Hepatocyte (in vitro differentiated cells): Measurements from ENCODE around the gene NUP210L. TPM values are rescaled to one million over a fixed set of nuclear protein-coding genes. Genes with fewer than 3 reads are reported as not detected.
A peak's percentile ranks its signal among the peaks of the same experiment; 100 is the strongest.

Experiments used
- DNase-seq: peaks from one replicate; pipeline ENCODE4 v3.0.0-alpha.2; 2016; ENCODE audit warnings: low spot score
- H2AFZ ChIP-seq: fragments of 200-600 bp; sonication (generic); 2 replicates; pipeline ENCODE4 v1.6.0; 2016; ENCODE audit warnings: antibody characterized with exemption, mild to moderate bottlenecking
- H3K27ac ChIP-seq: fragments of 200-600 bp; sonication (generic); 2 replicates; pipeline ENCODE4 v1.5.1; 2016; ENCODE audit warnings: mild to moderate bottlenecking
- H3K27me3 ChIP-seq: fragments of 200-600 bp; sonication (generic); 2 replicates; pipeline ENCODE4 v1.6.1; 2016
- H3K36me3 ChIP-seq: fragments of 200-600 bp; sonication (generic); replicated peaks from 2 replicates; pipeline ENCODE4 v1.5.1; 2016; ENCODE audit warnings: low read depth; ENCODE audit not compliant: insufficient read depth
- H3K4me1 ChIP-seq: fragments of 200-600 bp; sonication (generic); 2 replicates; pipeline ENCODE4 v1.5.1; 2016; ENCODE audit warnings: mild to moderate bottlenecking, moderate library complexity; ENCODE audit not compliant: insufficient read depth
- H3K4me2 ChIP-seq: fragments of 200-600 bp; sonication (generic); 2 replicates; pipeline ENCODE4 v1.6.0; 2016
- H3K4me3 ChIP-seq: fragments of 200-600 bp; sonication (generic); 2 replicates; pipeline ENCODE4 v1.5.1; 2016; ENCODE audit warnings: mild to moderate bottlenecking
- H3K79me2 ChIP-seq: fragments of 200-600 bp; sonication (generic); 2 replicates; pipeline ENCODE4 v1.6.0; 2017; ENCODE audit warnings: mild to moderate bottlenecking
- H3K9me2 ChIP-seq: fragments of 200-600 bp; sonication (generic); replicated peaks from 2 replicates; pipeline ENCODE4 v1.6.0; 2017; ENCODE audit warnings: mild to moderate bottlenecking; ENCODE audit not compliant: insufficient read depth
- H3K9me3 ChIP-seq: fragments of 200-600 bp; sonication (generic); 2 replicates; pipeline ENCODE4 v1.5.1; 2016; ENCODE audit warnings: low read depth, mild to moderate bottlenecking
- H4K20me1 ChIP-seq: fragments of 200-600 bp; sonication (generic); 2 replicates; pipeline ENCODE4 v1.6.0; 2016; ENCODE audit warnings: mild to moderate bottlenecking; ENCODE audit not compliant: insufficient read depth, poor library complexity, severe bottlenecking
- CTCF ChIP-seq: fragments of 200-600 bp; sonication (generic); IDR thresholded peaks from 2 replicates; pipeline ENCODE4 v1.5.1; 2016; ENCODE audit warnings: antibody characterized with exemption, mild to moderate bottlenecking; ENCODE audit not compliant: poor library complexity
- EZH2 ChIP-seq: fragments of 200-600 bp; sonication (generic); IDR thresholded peaks from 2 replicates; pipeline ENCODE4 v1.6.1; 2016; ENCODE audit warnings: antibody characterized with exemption, mild to moderate bottlenecking, borderline replicate concordance
- EZH2phosphoT487 ChIP-seq: fragments of 200-600 bp; sonication (generic); IDR thresholded peaks from one replicate; pipeline ENCODE4 v1.6.1; 2018; ENCODE audit warnings: antibody characterized with exemption, mild to moderate bottlenecking, low read depth, moderate library complexity; ENCODE audit not compliant: unreplicated experiment, severe bottlenecking
- WGBS: methylation state at CpG from one replicate; pipeline ENCODE4 v1.1.6; 2016; ENCODE audit warnings: low lambda C conversion rate; ENCODE audit errors: missing lambda C conversion rate; 5-methylcytosine and 5-hydroxymethylcytosine counted together
- polyA plus RNA-seq: library from polyadenylated mRNA; unstranded; fragments of >200 nt; fragmentation: Nextera tagmentation; extraction: Ambion mirVana; gene quantifications from 2 replicates; pipeline ENCODE4 v1.2.1, GENCODE V29; 2016
- total RNA-seq: library from RNA; depleted of rRNA; stranded (reverse); fragments of >200 nt; gene quantifications from 2 replicates; pipeline ENCODE4 v1.2.3, GENCODE V29; 2014

The NUP210L gene
- total and polyA plus RNA-seq, 2 experiments from 2014 or later = 0.03 TPM; not detected in 1

GRCh38 chr1:153958111-153958960 is 196.5 kb downstream of the NUP210L start, which contains the start of gene CRTC2:
Gene CRTC2, minus strand, starts transcription at chr1:153958612. Its CDS starts 115 bp downstream, at chr1:153958497.
- 1% methylated on average over 33 of the region's 75 CpGs for WGBS
- TF ChIP-seq CTCF (no peak), EZH2phosphoT487 (no peak), EZH2 (no peak)
- peak within 1 kb of the TSS; percentile 97 for H3K4me2 ChIP-seq
- peak within 1 kb of the TSS; percentile 92 for H3K27ac ChIP-seq
- H3K4me1 ChIP-seq = peaks cover 30% of the 10 kb centered on the region
- H3K4me3 ChIP-seq = peak within 1 kb of the TSS; percentile 47
- H2AFZ ChIP-seq = peak within 1 kb of the TSS; percentile 33
- peaks cover 40% of the 10 kb centered on the region for H4K20me1 ChIP-seq
- H3K36me3 ChIP-seq = no peaks in the 10 kb centered on the region
- H3K27me3 ChIP-seq = no peaks in the 10 kb centered on the region
- H3K9me2 ChIP-seq = no peaks in the 10 kb centered on the region
- H3K9me3 ChIP-seq = no peaks in the 10 kb centered on the region
- H3K79me2 ChIP-seq = peaks cover 73% of the 10 kb centered on the region
- peak; percentile 99 for DNase-seq

- DNase-seq = no peak
- peaks cover 75% of the 10 kb centered on the region for H3K79me2 ChIP-seq
- 2% methylated on average over 11 of the region's 13 CpGs for WGBS
- H3K27me3 ChIP-seq = no peaks in the 10 kb centered on the region
- peak overlapping the region; percentile 47 for H3K4me3 ChIP-seq
- TF ChIP-seq EZH2phosphoT487 (no peak), CTCF (no peak)
- peak overlapping the region; percentile 92 for H3K27ac ChIP-seq
- H3K4me2 ChIP-seq = peak overlapping the region; percentile 97
- H3K9me2 ChIP-seq = no peaks in the 10 kb centered on the region
- H3K36me3 ChIP-seq = no peaks in the 10 kb centered on the region
- H2AFZ ChIP-seq = peak overlapping the region; percentile 33
- H4K20me1 ChIP-seq = peaks cover 40% of the 10 kb centered on the region
- no peaks in the 10 kb centered on the region for H3K9me3 ChIP-seq
- peaks cover 30% of the 10 kb centered on the region for H3K4me1 ChIP-seq
Measured at GRCh38 chr1:153957744-153958110, 197.1 kb downstream of the NUP210L start.

- peak overlapping the region; percentile 47 for H3K4me3 ChIP-seq
- no peak for TF ChIP-seq CTCF
- no peak for TF ChIP-seq EZH2phosphoT487
- no peak for TF ChIP-seq EZH2
- WGBS = 44% methylated on average over 6 of the region's 6 CpGs
- H3K79me2 ChIP-seq = peaks cover 72% of the 10 kb centered on the region
- DNase-seq = no peak
- no peaks in the 10 kb centered on the region for H3K36me3 ChIP-seq
- peak overlapping the region; percentile 92 for H3K27ac ChIP-seq
- H3K27me3 ChIP-seq = no peaks in the 10 kb centered on the region
- H3K9me2 ChIP-seq = no peaks in the 10 kb centered on the region
- H3K4me2 ChIP-seq = peak overlapping the region; percentile 97
- peak overlapping the region; percentile 33 for H2AFZ ChIP-seq
- H3K9me3 ChIP-seq = no peaks in the 10 kb centered on the region
- H3K4me1 ChIP-seq = peaks cover 28% of the 10 kb centered on the region
- peaks cover 40% of the 10 kb centered on the region for H4K20me1 ChIP-seq
Measured at GRCh38 chr1:153956997-153957715, 197.7 kb downstream of the NUP210L start.
